ENCODE measurements around the gene CD247.

The CD247 gene

GRCh38 chr1:167443757-167444156, 74.6 kb downstream of the CD247 start:
- H3K4me3 ChIP-seq (ENCODE audit: low read depth, low read length) = no peak overlapping the region
- DNase-seq (ENCODE audit: low read depth) = no peak
- TF ChIP-seq, protein P1, sequence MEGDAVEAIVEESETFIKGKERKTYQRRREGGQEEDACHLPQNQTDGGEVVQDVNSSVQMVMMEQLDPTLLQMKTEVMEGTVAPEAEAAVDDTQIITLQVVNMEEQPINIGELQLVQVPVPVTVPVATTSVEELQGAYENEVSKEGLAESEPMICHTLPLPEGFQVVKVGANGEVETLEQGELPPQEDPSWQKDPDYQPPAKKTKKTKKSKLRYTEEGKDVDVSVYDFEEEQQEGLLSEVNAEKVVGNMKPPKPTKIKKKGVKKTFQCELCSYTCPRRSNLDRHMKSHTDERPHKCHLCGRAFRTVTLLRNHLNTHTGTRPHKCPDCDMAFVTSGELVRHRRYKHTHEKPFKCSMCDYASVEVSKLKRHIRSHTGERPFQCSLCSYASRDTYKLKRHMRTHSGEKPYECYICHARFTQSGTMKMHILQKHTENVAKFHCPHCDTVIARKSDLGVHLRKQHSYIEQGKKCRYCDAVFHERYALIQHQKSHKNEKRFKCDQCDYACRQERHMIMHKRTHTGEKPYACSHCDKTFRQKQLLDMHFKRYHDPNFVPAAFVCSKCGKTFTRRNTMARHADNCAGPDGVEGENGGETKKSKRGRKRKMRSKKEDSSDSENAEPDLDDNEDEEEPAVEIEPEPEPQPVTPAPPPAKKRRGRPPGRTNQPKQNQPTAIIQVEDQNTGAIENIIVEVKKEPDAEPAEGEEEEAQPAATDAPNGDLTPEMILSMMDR (IDR thresholded peaks at IDR 0.05; ENCODE audit: low read depth, low read length, missing control alignments) = no peak
- in situ Hi-C loops (cut with HindIII; ENCODE audit: low sequenced_read_pairs) = no loop called here

DNA sequence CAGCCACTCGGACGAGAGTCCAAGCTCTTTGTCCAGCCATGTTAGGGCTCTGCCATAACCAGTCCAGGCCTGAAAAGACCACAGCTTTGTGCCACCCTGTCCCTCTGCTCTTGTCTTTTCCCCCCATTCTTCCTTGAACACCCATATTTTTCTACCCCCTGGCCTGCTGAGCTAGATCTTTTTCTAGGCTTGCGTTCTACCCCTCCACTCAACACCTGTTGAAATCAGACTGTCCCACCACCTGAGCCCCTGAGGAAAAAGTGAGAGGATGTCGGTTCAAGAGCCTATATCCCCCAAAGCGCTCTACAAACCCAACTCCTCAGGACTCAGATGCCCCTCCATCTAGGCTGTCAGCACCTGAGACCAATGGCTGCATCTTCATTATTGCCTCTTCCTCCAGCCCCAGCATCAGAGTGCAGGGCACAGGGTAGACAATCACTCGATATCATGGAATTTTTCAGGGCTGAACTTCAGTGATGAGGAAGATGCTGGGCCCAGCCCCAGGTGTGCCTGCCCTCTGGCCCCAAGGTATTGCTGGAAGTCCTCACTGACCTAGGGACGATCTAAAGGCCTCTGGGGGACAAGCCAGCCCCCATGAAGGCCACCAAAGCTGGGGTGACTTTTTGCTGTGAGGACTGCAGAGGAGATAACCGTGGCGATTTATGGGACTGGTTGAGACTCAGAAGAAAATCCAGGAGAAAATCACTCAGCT, 75.3 kb downstream of the CD247 start:
- no peak overlapping the region for H3K4me3 ChIP-seq (ENCODE audit: low read depth, low read length)
- no peak for DNase-seq (ENCODE audit: low read depth)
- in situ Hi-C loops (cut with HindIII; ENCODE audit: low sequenced_read_pairs) = no loop called here
- TF ChIP-seq, protein P1 (IDR thresholded peaks at IDR 0.05; ENCODE audit: low read depth, low read length, missing control alignments) = no peak

- in situ Hi-C loops (cut with HindIII; ENCODE audit: low sequenced_read_pairs) = no loop called here
- H3K4me3 ChIP-seq (ENCODE audit: low read depth, low read length) = no peak overlapping the region
- DNase-seq (ENCODE audit: low read depth) = peak; percentile 40
- TF ChIP-seq, protein P1 (IDR thresholded peaks at IDR 0.05; ENCODE audit: low read depth, low read length, missing control alignments) = peak; percentile 89
Observed at GRCh38 chr1:167442142-167442848, 76.0 kb downstream of the CD247 start.

- no peak for DNase-seq (ENCODE audit: low read depth)
- in situ Hi-C loops (cut with HindIII; ENCODE audit: low sequenced_read_pairs) = no loop called here
- H3K4me3 ChIP-seq (ENCODE audit: low read depth, low read length) = no peak overlapping the region
- TF ChIP-seq, protein P1 (IDR thresholded peaks at IDR 0.05; ENCODE audit: low read depth, low read length, missing control alignments) = no peak
Observed at GRCh38 chr1:167441222-167441621, 77.1 kb downstream of the CD247 start.

DNA sequence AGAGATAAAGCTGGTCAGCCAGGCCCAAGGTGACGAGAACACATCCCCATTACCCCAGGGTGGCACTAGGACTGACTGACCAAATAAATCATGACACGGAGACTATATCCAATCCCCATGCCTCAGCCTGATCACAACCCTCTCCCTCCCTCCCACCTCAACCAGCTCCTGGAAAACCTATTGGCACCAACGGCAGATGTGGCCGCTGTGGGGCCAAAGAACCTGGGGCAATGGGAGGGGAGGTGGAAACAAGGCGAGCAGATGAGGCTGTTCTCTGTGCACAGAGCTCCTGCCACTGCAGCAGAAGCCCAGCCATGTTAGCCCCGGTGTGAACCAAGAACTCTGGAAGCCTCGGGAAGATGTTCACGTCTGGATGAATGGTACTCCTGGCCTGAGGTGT, 77.6 kb downstream of the CD247 start:
- H3K4me3 ChIP-seq (ENCODE audit: low read depth, low read length) = no peak overlapping the region
- in situ Hi-C loops (cut with HindIII; ENCODE audit: low sequenced_read_pairs) = no loop called here
- TF ChIP-seq, protein P1 (IDR thresholded peaks at IDR 0.05; ENCODE audit: low read depth, low read length, missing control alignments) = no peak
- no peak for DNase-seq (ENCODE audit: low read depth)

DNA sequence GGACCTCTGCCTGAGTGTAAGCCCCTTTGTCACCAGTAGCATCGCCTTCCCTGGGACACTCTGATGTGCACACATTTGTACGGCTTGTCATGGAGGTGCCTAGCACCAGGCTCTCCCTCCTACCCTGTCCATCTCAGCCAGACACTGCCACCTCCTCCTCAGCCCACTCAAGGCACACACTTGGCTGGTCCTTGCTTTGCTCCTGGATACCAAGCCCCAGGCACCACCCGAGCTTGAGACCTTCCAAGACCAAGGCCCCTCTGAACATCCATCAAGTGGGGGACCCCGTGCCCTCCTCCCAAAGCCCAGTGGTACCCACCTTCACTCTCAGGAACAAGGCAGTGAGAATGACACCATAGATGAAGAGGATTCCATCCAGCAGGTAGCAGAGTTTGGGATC, 78.0 kb downstream of the CD247 start:
- TF ChIP-seq, protein P1 (IDR thresholded peaks at IDR 0.05; ENCODE audit: low read depth, low read length, missing control alignments) = no peak
- no peak overlapping the region for H3K4me3 ChIP-seq (ENCODE audit: low read depth, low read length)
- in situ Hi-C loops (cut with HindIII; ENCODE audit: low sequenced_read_pairs) = no loop called here
- DNase-seq (ENCODE audit: low read depth) = no peak
